Stimulated activated effector memory CD8-positive, alpha-beta T cell treated with anti-CD3 and anti-CD28 coated beads, Interleukin-12 subunit alpha, Interleukin-12 subunit beta, amount 100 ng/mL, for 72 hours (primary cell): ENCODE data around the gene CC2D1A.
A peak's percentile ranks its signal among the peaks of the same experiment; 100 is the strongest.
"Not testable (repeated sequence)": the region's sequence is repeated elsewhere in the genome, so short reads cannot be mapped to it uniquely, and the experiment has no call there.

Experiments used
- ATAC-seq: fragments of 150-1000 bp; cut with Tn5 transposase; 2 replicates; pipeline ENCODE4 v1.10.0; 2021
- DNase-seq, 2 donors: peaks; one replicate each; pipeline ENCODE4 v3.0.0; 2021 to 2022; ENCODE audit warnings: low spot score in 2 of 2
- H3K27ac Mint-ChIP-seq: one replicate; pipeline ENCODE4 v1.8.0; 2022; ENCODE audit warnings: mild to moderate bottlenecking, mixed read lengths
- H3K36me3 Mint-ChIP-seq: one replicate; pipeline ENCODE4 v1.8.0; 2022; ENCODE audit warnings: mild to moderate bottlenecking, mixed read lengths
- H3K4me1 Mint-ChIP-seq: one replicate; pipeline ENCODE4 v1.8.0; 2022; ENCODE audit warnings: mixed read lengths
- H3K4me3 Mint-ChIP-seq: one replicate; pipeline ENCODE4 v1.8.0; 2022; ENCODE audit warnings: mild to moderate bottlenecking, mixed read lengths
- H3K9me3 Mint-ChIP-seq: one replicate; pipeline ENCODE4 v1.8.0; 2022; ENCODE audit warnings: mixed read lengths

The CC2D1A gene

DNA sequence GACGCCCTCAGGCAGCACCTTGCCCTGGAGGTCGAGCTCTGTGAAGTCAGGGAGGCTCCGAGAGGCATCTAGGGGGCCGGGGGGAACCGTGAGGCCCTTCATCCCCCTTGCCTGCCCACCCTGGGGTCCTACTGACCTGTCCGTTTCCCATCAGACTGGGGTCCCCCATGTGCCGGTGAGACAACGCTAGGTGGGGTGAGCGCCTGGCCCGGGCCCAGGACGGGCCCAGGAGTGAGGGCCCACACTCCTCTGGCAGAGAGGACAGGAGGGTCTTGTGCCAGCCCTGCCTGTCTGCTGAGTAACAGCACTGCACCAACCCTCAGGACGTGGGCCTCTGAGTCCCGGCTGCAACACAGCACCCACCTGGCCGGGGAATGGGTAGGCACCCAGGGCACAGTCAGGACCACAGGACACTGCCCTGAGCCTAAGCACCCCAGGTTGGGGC, 60.7 kb downstream of the CC2D1A start:
- DNase-seq (no peak), ATAC-seq (no peak)
- no peaks in the 10 kb centered on the region for H3K9me3 Mint-ChIP-seq
- H3K36me3 Mint-ChIP-seq: peaks cover 54% of the 10 kb centered on the region
- no peak overlapping the region for H3K27ac Mint-ChIP-seq
- H3K4me3 Mint-ChIP-seq: no peak overlapping the region
- no peaks in the 10 kb centered on the region for H3K4me1 Mint-ChIP-seq

DNA sequence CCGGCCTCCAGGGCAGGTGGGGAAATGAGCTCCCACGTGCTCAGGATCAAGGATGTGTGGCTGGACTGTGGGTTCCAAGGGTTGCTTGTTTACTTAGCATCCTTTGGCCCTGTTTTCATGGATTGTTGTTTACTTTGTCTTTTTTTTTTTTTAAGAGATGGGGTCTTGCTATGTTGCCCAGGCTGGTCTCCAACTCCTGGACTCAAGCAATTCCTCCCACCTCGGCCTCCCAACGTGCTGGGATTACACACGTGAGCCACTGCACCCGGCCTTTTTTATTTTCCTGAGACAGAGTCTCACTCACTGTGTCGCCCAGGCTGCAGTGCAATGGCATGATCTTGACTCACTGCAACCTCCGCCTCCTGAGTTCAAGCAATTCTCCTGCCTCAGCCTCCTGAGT, 61.2 kb downstream of the CC2D1A start:
- ATAC-seq, H3K9me3 Mint-ChIP-seq, H3K27ac Mint-ChIP-seq, H3K4me3 Mint-ChIP-seq, DNase-seq, H3K4me1 Mint-ChIP-seq: not testable (repeated sequence)
- peaks cover 55% of the 10 kb centered on the region for H3K36me3 Mint-ChIP-seq

- Mint-ChIP-seq H3K4me1 (no peaks in the 10 kb centered on the region), H3K9me3 (no peaks in the 10 kb centered on the region), H3K36me3 (peaks cover 64% of the 10 kb centered on the region), H3K27ac (no peak overlapping the region), H3K4me3 (no peak overlapping the region)
- ATAC-seq: peak; percentile 20
- no peak for DNase-seq
Observed at GRCh38 chr19:13968383-13968935, 62.5 kb downstream of the CC2D1A start.

GRCh38 chr19:13968999-13969398, 63.0 kb downstream of the CC2D1A start:
- Mint-ChIP-seq H3K4me3 (no peak overlapping the region), H3K9me3 (no peaks in the 10 kb centered on the region), H3K36me3 (peaks cover 69% of the 10 kb centered on the region), H3K27ac (no peak overlapping the region), H3K4me1 (peaks cover 3% of the 10 kb centered on the region)
- no peak for DNase-seq
- no peak for ATAC-seq

DNA sequence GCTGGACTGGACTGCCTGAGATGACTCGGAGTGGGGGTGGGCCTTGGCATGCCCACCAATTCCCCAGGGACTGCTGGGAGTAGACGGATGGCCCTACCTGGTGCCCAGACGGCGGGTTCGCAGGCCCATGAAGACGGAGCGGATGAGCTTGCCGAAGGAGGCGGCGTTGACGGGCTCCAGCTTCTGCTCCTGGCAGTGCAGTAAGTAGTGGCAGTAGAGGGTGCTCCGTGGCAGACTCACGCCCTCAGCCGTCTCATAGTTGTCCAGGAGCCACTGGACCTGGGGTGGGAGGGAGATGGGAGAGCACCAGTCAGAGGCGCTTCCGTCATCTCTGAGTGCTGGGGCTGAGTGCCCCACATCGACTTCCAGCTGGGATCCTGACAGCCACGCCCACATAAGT, 63.9 kb downstream of the CC2D1A start:
- peaks cover 69% of the 10 kb centered on the region for H3K36me3 Mint-ChIP-seq
- peaks cover 9% of the 10 kb centered on the region for H3K4me1 Mint-ChIP-seq
- no peaks in the 10 kb centered on the region for H3K9me3 Mint-ChIP-seq
- ATAC-seq: no peak
- H3K4me3 Mint-ChIP-seq: no peak overlapping the region
- no peak for DNase-seq
- H3K27ac Mint-ChIP-seq: no peak overlapping the region

DNA sequence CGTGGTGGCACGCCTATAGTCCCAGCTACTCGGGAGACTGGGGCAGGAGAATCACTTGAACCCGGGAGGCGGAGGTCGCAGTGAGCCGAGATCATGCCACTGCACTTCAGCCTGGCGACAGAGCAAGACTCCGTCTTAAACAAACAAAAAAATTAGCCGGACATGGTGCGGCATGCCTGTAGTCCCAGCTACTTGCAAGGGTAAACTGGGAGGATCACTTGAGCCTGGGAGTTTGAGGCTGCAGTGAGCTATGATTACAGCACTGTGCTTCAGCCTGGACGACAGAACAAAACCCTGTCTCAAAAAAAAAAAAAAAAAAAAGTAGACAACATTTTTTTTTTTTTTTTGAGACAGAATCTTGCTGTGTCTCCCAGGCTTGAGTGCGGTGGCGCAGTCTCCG, 65.9 kb downstream of the CC2D1A start:
- H3K4me3 Mint-ChIP-seq, H3K27ac Mint-ChIP-seq, H3K4me1 Mint-ChIP-seq, DNase-seq, ATAC-seq, H3K9me3 Mint-ChIP-seq: not testable (repeated sequence)
- H3K36me3 Mint-ChIP-seq: peaks cover 79% of the 10 kb centered on the region

DNA sequence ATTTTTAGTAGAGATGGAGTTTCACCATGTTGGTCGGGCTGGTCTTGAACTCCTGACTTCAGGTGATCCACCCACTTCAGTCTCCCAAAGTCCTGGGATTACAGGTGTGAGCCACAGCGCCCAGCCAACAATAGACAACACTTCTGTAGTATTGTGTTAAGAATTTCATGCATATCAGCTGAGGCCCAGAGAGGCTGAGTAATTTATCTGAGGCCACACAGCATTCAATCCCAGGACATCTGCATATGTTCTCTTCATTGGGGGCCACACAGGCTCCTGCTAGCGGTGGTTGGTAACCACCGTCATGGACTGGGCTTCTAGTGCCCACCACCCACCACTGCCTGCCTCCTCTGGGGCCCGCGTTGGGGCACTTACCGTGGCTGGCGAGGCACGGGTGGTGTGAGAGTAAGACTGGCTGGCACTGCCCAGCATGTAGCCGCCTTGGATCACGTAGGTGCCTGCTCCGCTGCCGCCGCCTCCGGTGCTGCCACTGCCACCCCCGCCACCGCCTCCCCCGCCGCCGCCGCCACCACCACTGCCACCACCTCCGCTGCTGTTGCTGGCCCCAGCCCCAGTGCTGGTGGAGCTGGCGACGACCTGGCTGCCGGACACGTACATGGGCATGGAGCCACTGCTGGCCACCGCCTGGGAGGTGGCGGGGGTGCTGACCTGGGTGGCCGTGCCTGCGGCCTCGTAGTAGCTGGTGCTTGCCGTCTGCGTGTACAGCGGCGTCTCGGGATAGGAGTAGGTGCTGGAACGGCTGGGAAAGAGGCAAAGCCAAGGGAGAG, 66.6 kb downstream of the CC2D1A start:
- Mint-ChIP-seq H3K27ac (no peak overlapping the region), H3K4me1 (peaks cover 9% of the 10 kb centered on the region), H3K36me3 (peaks cover 73% of the 10 kb centered on the region), H3K4me3 (no peak overlapping the region), H3K9me3 (no peaks in the 10 kb centered on the region)
- DNase-seq (no peak), ATAC-seq (no peak)

DNA sequence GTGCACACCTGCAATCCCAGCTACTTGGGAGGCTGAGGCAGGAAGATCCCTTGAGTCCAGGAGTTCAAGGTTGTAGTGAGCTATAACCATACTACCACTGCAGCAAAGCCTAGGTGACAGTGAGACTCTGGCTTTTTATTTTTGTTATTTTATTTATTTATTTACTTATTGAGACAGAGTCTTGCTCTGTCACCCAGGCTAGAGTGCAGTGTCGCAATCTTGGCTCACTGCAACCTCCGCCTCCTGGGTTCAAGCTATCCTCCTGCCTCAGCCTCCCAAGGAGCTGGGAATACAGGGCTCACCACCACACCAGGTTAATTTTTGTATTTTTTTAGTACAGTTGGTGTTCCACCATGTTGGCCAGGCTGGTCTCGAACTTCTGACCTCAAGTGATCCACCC, 67.5 kb downstream of the CC2D1A start:
- H3K36me3 Mint-ChIP-seq: peaks cover 66% of the 10 kb centered on the region
- not testable (repeated sequence) for H3K27ac Mint-ChIP-seq

DNA sequence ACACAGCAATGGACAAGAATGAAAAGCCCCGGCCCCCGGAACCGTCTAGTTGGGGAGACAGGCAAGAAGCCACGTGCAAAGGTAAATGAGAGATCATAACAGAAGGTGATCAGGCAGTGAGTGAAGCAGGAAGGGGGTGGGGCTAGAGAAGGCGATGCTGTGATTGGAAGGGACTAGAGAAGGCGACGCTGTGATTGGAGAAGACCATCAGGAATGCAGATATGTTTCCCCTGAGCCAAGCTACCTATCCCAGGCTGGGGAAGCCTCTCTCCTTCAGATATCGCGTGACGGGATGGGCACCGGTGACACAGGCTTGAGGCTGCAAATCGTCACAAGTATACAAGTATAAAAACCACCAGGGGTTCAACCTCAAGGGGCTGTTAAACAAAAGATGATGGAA, 68.1 kb downstream of the CC2D1A start:
- H3K36me3 Mint-ChIP-seq: peaks cover 61% of the 10 kb centered on the region
- ATAC-seq (peak; percentile 42), DNase-seq (no peak)
- peaks cover 9% of the 10 kb centered on the region for H3K4me1 Mint-ChIP-seq
- H3K27ac Mint-ChIP-seq: peak overlapping the region; percentile 30
- no peaks in the 10 kb centered on the region for H3K9me3 Mint-ChIP-seq
- no peak overlapping the region for H3K4me3 Mint-ChIP-seq

More for the DNA sequence above, 67.5 kb downstream of the CC2D1A start:
- not testable (repeated sequence) for H3K9me3 Mint-ChIP-seq, H3K4me1 Mint-ChIP-seq, ATAC-seq, H3K4me3 Mint-ChIP-seq, DNase-seq

- Mint-ChIP-seq H3K4me3 (no peak overlapping the region), H3K27ac (no peak overlapping the region), H3K36me3 (peaks cover 48% of the 10 kb centered on the region), H3K4me1 (peaks cover 15% of the 10 kb centered on the region), H3K9me3 (no peaks in the 10 kb centered on the region)
- ATAC-seq (no peak), DNase-seq (no peak)
Observed at GRCh38 chr19:13975870-13976269, 69.9 kb downstream of the CC2D1A start.

DNA sequence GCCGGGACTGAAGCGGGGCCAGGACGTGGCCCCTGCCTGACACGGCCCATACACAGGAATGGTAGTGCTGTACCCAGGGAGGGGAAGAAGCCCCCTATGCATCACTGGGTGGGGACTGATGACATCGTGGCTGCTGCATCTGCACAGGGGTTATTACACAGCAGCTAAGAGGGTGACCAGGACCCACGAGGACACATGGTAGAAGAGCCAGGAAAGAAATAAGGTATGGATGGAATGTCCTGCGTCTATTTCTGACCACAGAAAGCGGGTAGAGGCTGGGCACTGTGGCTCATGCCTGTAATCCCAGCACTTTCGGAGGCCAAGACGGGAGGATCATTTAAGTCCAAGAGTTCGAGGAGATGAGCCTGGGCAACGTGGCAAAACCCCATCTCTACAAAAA, 70.4 kb downstream of the CC2D1A start:
- H3K4me3 Mint-ChIP-seq: no peak overlapping the region

GRCh38 chr19:13977803-13978202, 71.8 kb downstream of the CC2D1A start:
- DNase-seq: no peak
- Mint-ChIP-seq H3K36me3 (peaks cover 32% of the 10 kb centered on the region), H3K4me1 (peaks cover 15% of the 10 kb centered on the region), H3K27ac (peak overlapping the region; percentile 74), H3K9me3 (no peaks in the 10 kb centered on the region), H3K4me3 (peak overlapping the region; percentile 59)
- ATAC-seq: no peak

More for the DNA sequence above, 70.4 kb downstream of the CC2D1A start:
- Mint-ChIP-seq H3K4me1 (peaks cover 15% of the 10 kb centered on the region), H3K27ac (peak overlapping the region; percentile 4), H3K36me3 (peaks cover 42% of the 10 kb centered on the region), H3K9me3 (no peaks in the 10 kb centered on the region)
- no peak for DNase-seq
- no peak for ATAC-seq

DNA sequence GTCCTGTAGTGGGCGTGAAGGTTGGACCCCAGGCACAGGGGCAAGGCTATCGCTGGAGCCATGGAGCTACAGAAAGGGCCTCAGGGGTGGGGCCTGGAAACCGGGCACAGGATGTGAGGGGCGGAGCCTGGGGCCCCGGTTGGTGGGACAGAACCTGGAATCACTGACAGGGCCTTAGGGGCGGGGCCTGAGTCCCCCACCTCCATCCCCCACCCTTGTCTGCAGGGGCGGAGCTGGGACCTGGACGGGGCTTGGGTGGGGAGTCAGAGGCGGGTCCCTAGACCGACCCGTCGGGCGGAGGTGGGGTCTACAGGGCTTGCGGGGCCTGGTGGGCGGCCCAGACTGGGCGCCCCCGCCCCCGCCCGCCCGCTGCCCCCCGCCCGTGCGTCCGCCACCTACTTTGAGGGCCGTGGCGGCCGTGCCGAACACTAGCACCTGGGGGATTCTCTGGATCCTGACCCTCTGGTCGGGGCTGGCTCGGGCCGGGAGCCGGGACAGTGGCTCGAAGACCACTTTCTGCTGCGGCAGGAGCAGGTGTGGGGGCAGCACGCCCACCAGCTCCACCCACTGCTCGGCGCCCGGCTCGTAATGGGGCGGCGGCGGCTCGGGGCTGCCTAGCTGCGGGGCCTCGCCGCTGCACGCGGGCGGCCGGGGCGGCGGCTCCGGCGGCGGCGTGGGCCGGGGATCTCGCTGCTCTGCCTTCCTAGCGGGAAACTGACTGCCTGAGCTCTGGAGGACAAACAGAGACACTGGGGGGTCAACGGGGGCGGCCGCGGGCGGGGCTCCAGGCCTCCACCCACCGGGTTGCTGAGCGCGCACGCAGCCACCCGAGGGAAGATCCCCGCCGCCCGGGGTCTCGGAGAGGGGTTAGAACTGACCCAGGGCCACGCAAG, 72.6 kb downstream of the CC2D1A start:
- no peak for DNase-seq
- H3K36me3 Mint-ChIP-seq: peaks cover 25% of the 10 kb centered on the region
- peak overlapping the region; percentile 59 for H3K4me3 Mint-ChIP-seq
- peaks cover 15% of the 10 kb centered on the region for H3K4me1 Mint-ChIP-seq
- H3K9me3 Mint-ChIP-seq: no peaks in the 10 kb centered on the region
- H3K27ac Mint-ChIP-seq: peak overlapping the region; percentile 74
- peak; percentile 53 for ATAC-seq

GRCh38 chr19:13979244-13979615, 73.2 kb downstream of the CC2D1A start:
- peaks cover 19% of the 10 kb centered on the region for H3K36me3 Mint-ChIP-seq
- peak overlapping the region; percentile 59 for H3K4me3 Mint-ChIP-seq
- H3K27ac Mint-ChIP-seq: peak overlapping the region; percentile 37
- no peaks in the 10 kb centered on the region for H3K9me3 Mint-ChIP-seq
- no peak for DNase-seq
- peak; percentile 2 for ATAC-seq
- peaks cover 9% of the 10 kb centered on the region for H3K4me1 Mint-ChIP-seq

DNA sequence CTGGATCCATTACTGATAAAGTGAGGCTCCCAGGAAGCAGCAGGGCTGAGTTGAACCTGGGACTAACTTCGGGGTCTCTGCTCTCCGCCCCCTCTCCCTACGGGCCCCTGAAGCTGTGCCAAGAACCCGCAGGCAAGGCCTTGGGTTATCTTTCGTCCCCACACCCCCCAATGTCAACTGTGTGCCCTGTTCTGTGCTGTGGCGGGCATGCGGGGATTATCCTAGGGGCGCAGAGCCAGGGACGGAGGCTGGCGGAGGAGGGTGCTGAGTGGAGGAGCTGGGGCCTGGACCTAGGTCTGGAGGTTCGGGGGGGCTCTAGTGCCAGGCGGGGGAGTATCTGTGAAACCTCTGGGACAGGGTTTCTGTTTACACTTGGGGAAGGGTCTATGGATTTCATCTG, 73.7 kb downstream of the CC2D1A start:
- ATAC-seq: no peak
- no peak for DNase-seq
- Mint-ChIP-seq H3K27ac (peak overlapping the region; percentile 37), H3K4me1 (peaks cover 5% of the 10 kb centered on the region), H3K4me3 (peak overlapping the region; percentile 59), H3K36me3 (peaks cover 17% of the 10 kb centered on the region), H3K9me3 (no peaks in the 10 kb centered on the region)
